ENCODE results near the gene FSHR. TPM values are rescaled to one million over a fixed set of nuclear protein-coding genes. Genes with fewer than 3 reads are reported as not detected.

The FSHR gene
- total and polyA plus RNA-seq, 2 of the 8 experiments (the other 6 are each of a cell fraction or from before 2014, with no cell fraction given) = not detected

- no peak for TF ChIP-seq POU5F1 (IDR thresholded peaks at IDR 0.05; ENCODE audit: low read depth, low read length)
- TF ChIP-seq TAF7 (optimal IDR thresholded peaks at IDR 0.05; ENCODE audit: borderline replicate concordance, low read depth, low read length) = no peak
- no peak for TF ChIP-seq SP1 (IDR thresholded peaks at IDR 0.05; ENCODE audit: low read depth, low read length)
- no peak for TF ChIP-seq SAP30 (IDR thresholded peaks at IDR 0.05; ENCODE audit: insufficient read depth, insufficient replicate concordance, low read length)
- no peak for TF ChIP-seq SRF (IDR thresholded peaks at IDR 0.05; ENCODE audit: low read depth, low read length)
These were observed 83.6 kb downstream of the FSHR start (continued) for GRCh38 chr2:49070716-49071115.
